H1 (cell line): ENCODE results near the gene PALM. TPM values are rescaled to one million over a fixed set of nuclear protein-coding genes. Genes with fewer than 3 reads are reported as not detected.

ENCODE experiments used
- CTCF ChIA-PET: fragments of 300-600 bp; sonication (Branson Sonifier 250); formaldehyde crosslinking; loops from one replicate; lab custom pipeline; 2021; ENCODE audit not compliant: partially characterized antibody; lab: Charles Lee
- POLR2A ChIA-PET: fragments of 300-600 bp; sonication (Branson Sonifier 250); formaldehyde crosslinking; loops from one replicate; lab custom pipeline; 2021; ENCODE audit warnings: inconsistent platforms; ENCODE audit not compliant: partially characterized antibody; lab: Charles Lee
- DNase-seq, 2 experiments: peaks; one replicate each; pipeline versions ENCODE4 v3.0.0 to v3.0.0-alpha.2; 2010 to 2022; ENCODE audit warnings: low spot score in 2 of 2, low read depth in 1 of 2, mixed read lengths in 1 of 2
- FAIRE-seq: peaks from 2 replicates; lab custom pipeline; 2011; peaks lifted over from hg19 to GRCh38; lab: Jason Lieb, UNC
- H2AFZ ChIP-seq: 2 replicates; pipeline ENCODE4 v1.8.1; 2012; ENCODE audit warnings: low read length, inconsistent platforms
- H2AK5ac ChIP-seq: 2 replicates; pipeline ENCODE4 v1.6.1; 2013; ENCODE audit warnings: low read depth, low read length
- H2BK120ac ChIP-seq: replicated peaks from 2 replicates; pipeline ENCODE3; 2013; ENCODE audit warnings: low read depth, low read length, inconsistent platforms
- H2BK12ac ChIP-seq: 2 replicates; pipeline ENCODE4 v1.6.1; 2013; ENCODE audit warnings: low read depth, low read length
- H2BK15ac ChIP-seq: 2 replicates; pipeline ENCODE4 v1.6.1; 2013; ENCODE audit warnings: low read length
- H2BK20ac ChIP-seq: 2 replicates; pipeline ENCODE4 v1.6.1; 2013; ENCODE audit warnings: low read length
- H2BK5ac ChIP-seq: 2 replicates; pipeline ENCODE4 v1.6.1; 2013; ENCODE audit warnings: low read depth, low read length
- H3K14ac ChIP-seq: 2 replicates; pipeline ENCODE4 v1.6.1; 2013; ENCODE audit warnings: inconsistent platforms; ENCODE audit not compliant: insufficient read length
- H3K18ac ChIP-seq: 2 replicates; pipeline ENCODE4 v1.6.1; 2013; ENCODE audit warnings: low read length; ENCODE audit errors: extremely low read depth
- H3K23ac ChIP-seq: 2 replicates; pipeline ENCODE4 v1.6.1; 2013; ENCODE audit warnings: inconsistent platforms; ENCODE audit not compliant: insufficient read length
- H3K23me2 ChIP-seq: 2 replicates; pipeline ENCODE4 v1.6.1; 2013; ENCODE audit warnings: low read depth, low read length
- H3K27ac ChIP-seq: 2 replicates; pipeline ENCODE4 v1.6.1; 2011; ENCODE audit warnings: low read depth, low read length, inconsistent platforms
- H3K27me3 ChIP-seq, 4 experiments: replicated peaks in 1 of 4; 1 replicate in 1 of 4; 2 replicates in 3 of 4; pipeline versions ENCODE4 v1.6.1 to v1.8.1; 2011 to 2013; ENCODE audit warnings: low read length in 3 of 4, mild to moderate bottlenecking in 3 of 4, inconsistent platforms in 2 of 4, mixed read lengths in 2 of 4, moderate library complexity in 1 of 4; ENCODE audit not compliant: control insufficient read depth in 3 of 4, insufficient read depth in 3 of 4; ENCODE audit errors: extremely low read depth in 1 of 4
- H3K36me3 ChIP-seq, 4 experiments: 2 replicates each; pipeline versions ENCODE4 v1.6.1 to v1.8.1; 2011 to 2013; ENCODE audit warnings: mild to moderate bottlenecking in 4 of 4, low read length in 3 of 4, moderate library complexity in 2 of 4, control low read depth in 1 of 4, inconsistent platforms in 1 of 4; ENCODE audit not compliant: insufficient read depth in 4 of 4, control insufficient read depth in 2 of 4
- H3K4ac ChIP-seq: replicated peaks from 2 replicates; pipeline ENCODE3; 2013; ENCODE audit warnings: low read length, low read depth, mixed read lengths, inconsistent platforms; ENCODE audit not compliant: insufficient read length
- H3K4me1 ChIP-seq, 4 experiments: replicated peaks in 1 of 4; 1 replicate in 1 of 4; 2 replicates in 3 of 4; pipeline versions ENCODE4 v1.6.1 to v1.8.1; 2011 to 2013; ENCODE audit warnings: low read length in 3 of 4, inconsistent platforms in 2 of 4, mixed read lengths in 1 of 4; ENCODE audit not compliant: insufficient read depth in 4 of 4, control insufficient read depth in 3 of 4
- H3K4me2 ChIP-seq, 2 experiments: 2 replicates each; pipeline versions ENCODE4 v1.6.1 to v1.8.1; 2011 to 2013; ENCODE audit warnings: low read depth in 2 of 2, low read length in 2 of 2, control low read depth in 1 of 2, inconsistent platforms in 1 of 2, mild to moderate bottlenecking in 1 of 2; ENCODE audit not compliant: insufficient read depth in 1 of 2
- H3K4me3 ChIP-seq, 4 experiments: fragments of 200-600, 300-600 bp in 1 of 4; sonication (generic), shearing (Covaris generic), sonication (Bioruptor Twin) in 1 of 4; 2 replicates each; pipeline versions ENCODE4 v1.5.1 to v1.8.1; 2011 to 2016; ENCODE audit warnings: low read length in 4 of 4, low read depth in 3 of 4, control low read depth in 2 of 4, inconsistent platforms in 2 of 4, mild to moderate bottlenecking in 2 of 4, mixed read lengths in 1 of 4, moderate library complexity in 1 of 4; ENCODE audit not compliant: insufficient read depth in 2 of 4; ENCODE audit errors: extremely low read depth in 1 of 4
- H3K56ac ChIP-seq: replicated peaks from 2 replicates; pipeline ENCODE3; 2013; ENCODE audit warnings: low read depth, mild to moderate bottlenecking, mixed read lengths, low read length, inconsistent platforms; ENCODE audit not compliant: insufficient read length
- H3K79me1 ChIP-seq: 2 replicates; pipeline ENCODE4 v1.6.1; 2013; ENCODE audit warnings: low read depth, low read length, control low read depth
- H3K79me2 ChIP-seq, 2 experiments: 2 replicates each; pipeline versions ENCODE4 v1.6.1 to v1.8.1; 2012 to 2013; ENCODE audit warnings: low read length in 2 of 2, mild to moderate bottlenecking in 2 of 2, inconsistent platforms in 1 of 2; ENCODE audit not compliant: insufficient read depth in 2 of 2, control insufficient read depth in 1 of 2
- H3K9ac ChIP-seq, 4 experiments: replicated peaks in 1 of 4; 1 replicate in 1 of 4; 2 replicates in 3 of 4; pipeline versions ENCODE4 v1.6.1 to v1.8.1; 2011 to 2013; ENCODE audit warnings: low read depth in 3 of 4, low read length in 3 of 4, control low read depth in 2 of 4, mild to moderate bottlenecking in 2 of 4, moderate library complexity in 2 of 4, inconsistent platforms in 1 of 4; ENCODE audit errors: extremely low read depth in 1 of 4
- H3K9me3 ChIP-seq, 2 experiments: 2 replicates each; pipeline versions ENCODE4 v1.6.1 to v1.8.1; 2012 to 2013; ENCODE audit warnings: mild to moderate bottlenecking in 2 of 2, moderate library complexity in 2 of 2, control low read depth in 1 of 2, inconsistent platforms in 1 of 2, low read depth in 1 of 2, low read length in 1 of 2, mixed read lengths in 1 of 2; ENCODE audit not compliant: insufficient read depth in 2 of 2
- H4K20me1 ChIP-seq, 2 experiments: replicated peaks in 1 of 2; 2 replicates each; pipeline versions ENCODE3 to v1.8.1; 2011 to 2013; ENCODE audit warnings: inconsistent platforms in 2 of 2, low read length in 2 of 2, mild to moderate bottlenecking in 1 of 2; ENCODE audit not compliant: insufficient read depth in 2 of 2, control insufficient read depth in 1 of 2
- H4K5ac ChIP-seq: 2 replicates; pipeline ENCODE4 v1.6.1; 2013; ENCODE audit warnings: low read length, low read depth, mixed read lengths, inconsistent platforms; ENCODE audit not compliant: insufficient read length
- H4K8ac ChIP-seq: 2 replicates; pipeline ENCODE4 v1.8.0; 2013; ENCODE audit warnings: mild to moderate bottlenecking, moderate library complexity, low read length, inconsistent platforms; ENCODE audit not compliant: insufficient read depth; ENCODE audit errors: extremely low read depth
- H4K91ac ChIP-seq: replicated peaks from 2 replicates; pipeline ENCODE3; 2013; ENCODE audit warnings: low read length, mixed read lengths, inconsistent platforms; ENCODE audit not compliant: insufficient read length
- E2F6 ChIP-seq: IDR thresholded peaks from 2 replicates; pipeline ENCODE4 v1.6.1; 2012; ENCODE audit warnings: inconsistent platforms
- EP300 ChIP-seq, 2 experiments: IDR thresholded peaks; 1 replicate in 1 of 2; 2 replicates in 1 of 2; pipeline ENCODE4 v1.6.1; 2011 to 2012; ENCODE audit warnings: low read depth in 2 of 2, low read length in 2 of 2, mild to moderate bottlenecking in 2 of 2, borderline replicate concordance in 1 of 2, inconsistent platforms in 1 of 2, moderate library complexity in 1 of 2
- FOSL1 ChIP-seq: IDR thresholded peaks from 2 replicates; pipeline ENCODE4 v1.6.1; 2011; ENCODE audit warnings: mild to moderate bottlenecking, low read depth, low read length, moderate library complexity; ENCODE audit not compliant: insufficient read depth
- NANOG ChIP-seq: IDR thresholded peaks from 2 replicates; pipeline ENCODE4 v1.6.1; 2011; ENCODE audit warnings: low read length, low read depth, mild to moderate bottlenecking, inconsistent platforms; ENCODE audit not compliant: insufficient read depth, poor library complexity, severe bottlenecking
- RNF2 ChIP-seq: fragments of 200-900, 300-1000 bp; sonication (generic); IDR thresholded peaks from 2 replicates; pipeline ENCODE4 v1.7.1; 2016; ENCODE audit warnings: borderline replicate concordance, low read depth, mild to moderate bottlenecking, antibody characterized with exemption, low read length; ENCODE audit not compliant: poor library complexity, severe bottlenecking; ENCODE audit errors: missing control alignments
- SAP30 ChIP-seq: fragments of 300-600 bp; sonication (generic); IDR thresholded peaks from 2 replicates; pipeline ENCODE4 v1.7.1; 2012; ENCODE audit warnings: low read length, moderate library complexity, mild to moderate bottlenecking, inconsistent platforms; ENCODE audit not compliant: insufficient read depth, insufficient replicate concordance
- SP4 ChIP-seq: IDR thresholded peaks from 2 replicates; pipeline ENCODE4 v1.6.1; 2012; ENCODE audit warnings: low read length, inconsistent platforms
- SRF ChIP-seq: IDR thresholded peaks from 2 replicates; pipeline ENCODE4 v1.6.1; 2011; ENCODE audit warnings: mild to moderate bottlenecking, low read depth, low read length, moderate library complexity
- TAF1 ChIP-seq: IDR thresholded peaks from 2 replicates; pipeline ENCODE4 v1.6.1; 2011; ENCODE audit warnings: mild to moderate bottlenecking, low read depth, low read length
- YY1 ChIP-seq: IDR thresholded peaks from 2 replicates; pipeline ENCODE4 v1.6.1; 2011; ENCODE audit warnings: low read depth, mild to moderate bottlenecking, low read length
- WGBS, 2 experiments: shearing (Covaris generic) in 1 of 2; methylation state at CpG; one replicate each; pipeline versions ENCODE4 v1.1.6 to v1.1.7; 2013 to 2015; ENCODE audit warnings: low lambda C conversion rate in 2 of 2, mixed read lengths in 2 of 2, inconsistent platforms in 1 of 2, low coverage in 1 of 2, missing lambda C conversion rate in 1 of 2; ENCODE audit not compliant: insufficient replicate concordance in 2 of 2, insufficient coverage in 1 of 2, insufficient read length in 1 of 2; ENCODE audit errors: extremely low coverage in 1 of 2, missing lambda C conversion rate in 1 of 2; 5-methylcytosine and 5-hydroxymethylcytosine counted together
- polyA plus RNA-seq, 7 experiments: library from polyadenylated mRNA; depleted of rRNA in 3 of 7; stranded (reverse) in 5 of 7; unstranded in 2 of 7; fragments of >200 nt in 5 of 7; fragments of 200-250 nt in 2 of 7; gene quantifications; 1 replicate in 5 of 7; 2 replicates in 1 of 7; 4 replicates in 1 of 7; pipeline versions ENCODE4 v1.2.1 to v1.2.3, GENCODE V29; 2011 to 2013; ENCODE audit warnings: missing spikeins in 2 of 7, mixed read lengths in 2 of 7
- total RNA-seq: library from RNA; stranded (reverse); fragmentation: NEBNext Ultra II Directional; extraction: Animal tissue kit (Norgen Biotek cat#: 25700); gene quantifications from 2 replicates; pipeline ENCODE4 v1.2.1, GENCODE V29; 2021

Gene PALM
- total and polyA plus RNA-seq, 2 of the 8 experiments (the other 6 are each of a cell fraction or from before 2014, with no cell fraction given) = 5.7 to 16.5 TPM

GRCh38 chr19:791567-792305 lies 83.0 kb downstream of the PALM start:
- no peaks in the 10 kb centered on the region for H3K9me3 ChIP-seq
- no peak overlapping the region for H3K56ac ChIP-seq
- H2BK20ac ChIP-seq = no peak overlapping the region
- peak overlapping the region; percentile 71; the same call in 1 of the 2 replicates for H3K18ac ChIP-seq
- H4K91ac ChIP-seq = no peak overlapping the region
- DNase-seq (no peak), FAIRE-seq (no peak)
- ChIA-PET POLR2A (interaction anchor here (0.6 to 6.7 kb wide), 7 partner anchors 9 to 1367 kb away, joined by 3 to 85 read pairs (median 4); partner anchors contain the start of gene PTBP1), CTCF (interaction anchor here (0.9 to 5.2 kb wide), 4 partner anchors 8 to 22 kb away, joined by 3 to 23 read pairs (median 6); no protein-coding TSS in a partner anchor)
- H4K8ac ChIP-seq = no peak overlapping the region; the same call in 1 of the 2 replicates
- 63% methylated on average over 3 of the region's 8 CpGs; no CpG with 5 or more reads in 1 of the 2 experiments for WGBS, 2 experiments
- H3K4me2 ChIP-seq = no peak overlapping the region
- no peaks in the 10 kb centered on the region for H4K20me1 ChIP-seq
- H3K27ac ChIP-seq = no peak overlapping the region; the same call in 1 of the 2 replicates
- H2AK5ac ChIP-seq = 0 out of 2 replicates have a peak overlapping the region, but pooled peaks have one; percentile 53
- H2BK12ac ChIP-seq = peak overlapping the region; percentile 100; the same call in 1 of the 2 replicates
- H3K27me3 ChIP-seq = no peaks in the 10 kb centered on the region
- H4K5ac ChIP-seq = no peak overlapping the region
- H2AFZ ChIP-seq = no peak overlapping the region
- H3K4ac ChIP-seq = no peak overlapping the region
- H3K4me3 ChIP-seq = no peak overlapping the region
- H2BK15ac ChIP-seq = no peak overlapping the region
- no peak overlapping the region for H3K9ac ChIP-seq
- H3K14ac ChIP-seq = no peak overlapping the region
- peaks cover 2% of the 10 kb centered on the region; the same call in 1 of the 2 replicates for H3K23me2 ChIP-seq
- H2BK5ac ChIP-seq = peak overlapping the region; percentile 88; the same call in 1 of the 2 replicates
- peaks cover 0 to 36% (median 17%) of the 10 kb centered on the region in 4 experiments; a peak in 6 of 7 replicates for H3K4me1 ChIP-seq
- H3K79me1 ChIP-seq = no peaks in the 10 kb centered on the region; the same call in 1 of the 2 replicates
- no peaks in the 10 kb centered on the region for H3K79me2 ChIP-seq
- H2BK120ac ChIP-seq = no peak overlapping the region
- no peak overlapping the region for H3K23ac ChIP-seq
- H3K36me3 ChIP-seq = no peaks in the 10 kb centered on the region
- TF ChIP-seq RNF2 (no peak), NANOG (no peak), SAP30 (no peak), TAF1 (no peak), YY1 (no peak), SP4 (no peak), E2F6 (no peak), SRF (no peak), EP300 (IDR thresholded peaks at IDR 0.05; ENCODE audit: borderline replicate concordance in 1 of 2, low read depth in 2 of 2, low read length in 2 of 2) (no peak), FOSL1 (no peak)
